Activated CD8-positive, alpha-beta memory T cell treated with anti-CD3 and anti-CD28 coated beads for 48 hours (primary cell): ENCODE results near the gene FKBP14.
"Not testable (repeated sequence)": the region's sequence is repeated elsewhere in the genome, so short reads cannot be mapped to it uniquely, and the experiment has no call there.

Experiments
- DNase-seq, 3 experiments: peaks; one replicate each; pipeline ENCODE4 v3.0.0-alpha.2; 2020; ENCODE audit warnings: low read depth in 2 of 3, low spot score in 2 of 3

The FKBP14 gene

GRCh38 chr7:30026229-30027064 lies at the start of gene FKBP14:
Gene FKBP14, minus strand, starts transcription at chr7:30026702. Its CDS starts 194 bp downstream, at chr7:30026508.
- DNase-seq = peak; percentile 54 to 74 (median 72)

GRCh38 chr7:30074422-30075030 lies 48.0 kb upstream of the FKBP14 start:
- DNase-seq = no peak

GRCh38 chr7:30072735-30073134 lies 46.2 kb upstream of the FKBP14 start:
- DNase-seq = no peak

- no peak for DNase-seq
These were observed 43.5 kb upstream of the FKBP14 start for GRCh38 chr7:30070052-30070451.

GRCh38 chr7:30069096-30069867 lies 42.8 kb upstream of the FKBP14 start:
- no peak for DNase-seq

- no peak for DNase-seq
These were observed 41.6 kb upstream of the FKBP14 start for GRCh38 chr7:30068117-30068516.

- DNase-seq = no peak
These were observed 40.2 kb upstream of the FKBP14 start for GRCh38 chr7:30066687-30067086.

- no peak for DNase-seq
These were observed 39.2 kb upstream of the FKBP14 start for GRCh38 chr7:30065746-30066145.

GRCh38 chr7:30062587-30062986 lies 36.1 kb upstream of the FKBP14 start:
- no peak for DNase-seq

- DNase-seq = not testable (repeated sequence)
These were observed 35.3 kb upstream of the FKBP14 start for GRCh38 chr7:30061786-30062185.

- no peak for DNase-seq
These were observed 31.2 kb upstream of the FKBP14 start for GRCh38 chr7:30057741-30058140.

GRCh38 chr7:30053068-30053467 lies 26.6 kb upstream of the FKBP14 start:
- DNase-seq = no peak

- no peak for DNase-seq
These were observed 22.7 kb upstream of the FKBP14 start for GRCh38 chr7:30049173-30049572.

GRCh38 chr7:30048582-30048981 lies 22.1 kb upstream of the FKBP14 start:
- DNase-seq = no peak

GRCh38 chr7:30047124-30047523 lies 20.6 kb upstream of the FKBP14 start:
- DNase-seq = no peak

- DNase-seq = no peak
These were observed 19.7 kb upstream of the FKBP14 start for GRCh38 chr7:30046127-30046770.

GRCh38 chr7:30041526-30042269 lies 15.2 kb upstream of the FKBP14 start:
- no peak for DNase-seq

- no peak for DNase-seq
These were observed 14.4 kb upstream of the FKBP14 start for GRCh38 chr7:30040938-30041337.

- DNase-seq = no peak
These were observed 11.9 kb upstream of the FKBP14 start for GRCh38 chr7:30038196-30038980.

- no peak for DNase-seq
These were observed 9.7 kb upstream of the FKBP14 start for GRCh38 chr7:30036220-30036619.
